GM19397 (cell line): Measurements from ENCODE around the gene TNFRSF18.
"Not testable (repeated sequence)": the region's sequence is repeated elsewhere in the genome, so short reads cannot be mapped to it uniquely, and the experiment has no call there.

Experiments used
- ATAC-seq: cut with Tn5 transposase; IDR thresholded peaks from one replicate; pipeline ENCODE4 v1.9.1; 2021; ENCODE audit warnings: mild to moderate bottlenecking, moderate library complexity; ENCODE audit not compliant: unreplicated experiment

Gene TNFRSF18

GRCh38 chr1:1199141-1199960 lies 7.0 kb downstream of the TNFRSF18 start:
- ATAC-seq: no peak

- ATAC-seq: no peak
Observed at GRCh38 chr1:1198423-1199140, 7.8 kb downstream of the TNFRSF18 start.

- ATAC-seq: no peak
Observed at GRCh38 chr1:1197551-1198422, 8.6 kb downstream of the TNFRSF18 start.

- ATAC-seq: no peak
Observed at GRCh38 chr1:1197188-1197500, 9.2 kb downstream of the TNFRSF18 start.

- no peak for ATAC-seq
Observed at GRCh38 chr1:1196431-1197187, 9.8 kb downstream of the TNFRSF18 start.

GRCh38 chr1:1195726-1196125 lies 10.7 kb downstream of the TNFRSF18 start:
- ATAC-seq: not testable (repeated sequence)

- ATAC-seq: no peak
Observed at GRCh38 chr1:1194723-1195122, 11.7 kb downstream of the TNFRSF18 start.

GRCh38 chr1:1191734-1192133 lies 14.7 kb downstream of the TNFRSF18 start:
- ATAC-seq: no peak

GRCh38 chr1:1189111-1189510 lies 17.3 kb downstream of the TNFRSF18 start:
- ATAC-seq: no peak

- no peak for ATAC-seq
Observed at GRCh38 chr1:1187938-1188337, 18.5 kb downstream of the TNFRSF18 start.

GRCh38 chr1:1185101-1185765 lies 21.2 kb downstream of the TNFRSF18 start:
- ATAC-seq: no peak

- ATAC-seq: no peak
Observed at GRCh38 chr1:1183833-1184775, 22.3 kb downstream of the TNFRSF18 start.

GRCh38 chr1:1183221-1183747 lies 23.1 kb downstream of the TNFRSF18 start:
- no peak for ATAC-seq

GRCh38 chr1:1182491-1183220 lies 23.7 kb downstream of the TNFRSF18 start:
- ATAC-seq: no peak

- ATAC-seq: no peak
Observed at GRCh38 chr1:1181938-1182410, 24.4 kb downstream of the TNFRSF18 start.

- ATAC-seq: no peak
Observed at GRCh38 chr1:1181129-1181937, 25.1 kb downstream of the TNFRSF18 start.
